Endothelial cell of umbilical vein (primary cell): Measurements from ENCODE around the gene SLC25A22.

Experiments
- CTCF ChIP-seq, 2 donors: IDR thresholded peaks; 1 replicate in 1 of 2; 2 replicates in 1 of 2; pipeline ENCODE4 v1.5.1; 2011; ENCODE audit warnings: low read length in 2 of 2, mild to moderate bottlenecking in 2 of 2, moderate library complexity in 2 of 2, control low read depth in 1 of 2, inconsistent platforms in 1 of 2, low read depth in 1 of 2; ENCODE audit not compliant: insufficient read depth in 1 of 2; ENCODE audit errors: extremely low read depth in 1 of 2
- EZH2 ChIP-seq: IDR thresholded peaks from 2 replicates; pipeline ENCODE4 v1.6.1; 2012; ENCODE audit warnings: borderline replicate concordance, low read depth, mild to moderate bottlenecking, moderate library complexity, low read length, inconsistent platforms; ENCODE audit not compliant: severe bottlenecking
- JUN ChIP-seq: IDR thresholded peaks from 2 replicates; pipeline ENCODE4 v1.6.1; 2011; ENCODE audit warnings: borderline replicate concordance, low read depth; ENCODE audit not compliant: insufficient read length, insufficient read depth
- POLR2AphosphoS5 ChIP-seq: IDR thresholded peaks from 2 replicates; pipeline ENCODE4 v1.6.1; 2012; ENCODE audit warnings: low read depth, mild to moderate bottlenecking, control low read depth, low read length, moderate library complexity; ENCODE audit not compliant: insufficient read depth
- TF ChIP-seq, protein P1 (sequence below): IDR thresholded peaks from 2 replicates; pipeline ENCODE4 v1.6.1; 2011; ENCODE audit not compliant: insufficient read depth, insufficient read length

DNA sequence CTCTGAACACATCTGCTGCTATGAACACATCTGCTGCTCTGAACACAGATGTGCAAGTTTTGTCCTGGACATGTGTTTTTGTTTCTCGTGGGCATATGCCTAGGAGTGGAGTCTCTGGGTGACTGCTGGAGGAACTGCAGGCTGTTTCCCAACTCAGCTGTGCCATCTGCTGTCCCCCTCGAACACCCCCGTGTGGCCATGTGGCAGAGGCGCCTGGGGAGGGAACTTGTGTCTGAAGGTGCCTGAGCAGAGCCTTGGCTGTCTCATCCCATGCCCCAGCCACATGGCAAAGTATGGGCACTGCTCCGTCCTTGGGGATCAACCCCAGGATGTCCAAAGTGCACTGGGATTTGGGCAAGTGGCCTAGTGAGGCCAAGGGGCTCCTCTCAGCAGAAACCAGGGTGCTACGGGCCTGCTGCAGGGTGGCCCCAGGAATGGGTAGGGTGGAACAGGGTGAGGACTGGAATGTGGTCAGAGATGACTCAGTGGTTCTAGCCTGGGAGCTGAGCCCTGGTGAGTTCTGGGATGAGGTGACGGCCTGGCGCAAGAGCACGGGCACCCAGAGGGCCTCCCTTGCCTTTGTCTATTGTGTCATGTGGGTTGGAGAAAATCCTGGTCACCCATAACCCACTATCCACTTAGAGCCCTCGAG lies 35.5 kb downstream of the SLC25A22 start:
- TF ChIP-seq CTCF (IDR thresholded peaks at IDR 0.05; ENCODE audit: extremely low read depth in 1 of 2, insufficient read depth in 1 of 2, low read depth in 1 of 2, low read length in 2 of 2) (no peak), EZH2 (no peak), JUN (no peak), POLR2AphosphoS5 (no peak)
- TF ChIP-seq, protein P1, sequence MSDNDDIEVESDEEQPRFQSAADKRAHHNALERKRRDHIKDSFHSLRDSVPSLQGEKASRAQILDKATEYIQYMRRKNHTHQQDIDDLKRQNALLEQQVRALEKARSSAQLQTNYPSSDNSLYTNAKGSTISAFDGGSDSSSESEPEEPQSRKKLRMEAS, result no peak
